ENCODE data around the gene PXDC1. TPM values are rescaled to one million over a fixed set of nuclear protein-coding genes. Genes with fewer than 3 reads are reported as not detected.
"Not testable (repeated sequence)": the region's sequence is repeated elsewhere in the genome, so short reads cannot be mapped to it uniquely, and the experiment has no call there.

PXDC1 gene
- total RNA-seq, 1 donor from 2014 or later = 64.5 TPM

- no peaks in the 10 kb centered on the region for H3K27me3 ChIP-seq (ENCODE audit: control insufficient read depth, insufficient read depth, low read length)
- no peak overlapping the region for H3K4me3 ChIP-seq (ENCODE audit: low read depth, low read length)
- no peak for DNase-seq (ENCODE audit: low read depth)
- FAIRE-seq = no peak
- H3K36me3 ChIP-seq (ENCODE audit: control insufficient read depth, insufficient read depth, low read length) = peaks cover 27% of the 10 kb centered on the region
- no peak for TF ChIP-seq CTCF (IDR thresholded peaks at IDR 0.05; ENCODE audit: insufficient read depth, low read length, severe bottlenecking)
Measured at GRCh38 chr6:3723966-3724365, 27.5 kb downstream of the PXDC1 start.

GRCh38 chr6:3723251-3723650, 28.3 kb downstream of the PXDC1 start:
- Histone ChIP-seq H3K4me3 (ENCODE audit: low read depth, low read length) (no peak overlapping the region), H3K36me3 (ENCODE audit: control insufficient read depth, insufficient read depth, low read length) (peaks cover 26% of the 10 kb centered on the region), H3K27me3 (ENCODE audit: control insufficient read depth, insufficient read depth, low read length) (no peaks in the 10 kb centered on the region)
- FAIRE-seq (no peak), DNase-seq (ENCODE audit: low read depth) (no peak)
- TF ChIP-seq CTCF (IDR thresholded peaks at IDR 0.05; ENCODE audit: insufficient read depth, low read length, severe bottlenecking) = no peak

- no peak for TF ChIP-seq CTCF (IDR thresholded peaks at IDR 0.05; ENCODE audit: insufficient read depth, low read length, severe bottlenecking)
- no peaks in the 10 kb centered on the region for H3K27me3 ChIP-seq (ENCODE audit: control insufficient read depth, insufficient read depth, low read length)
- FAIRE-seq = no peak
- no peak for DNase-seq (ENCODE audit: low read depth)
- H3K36me3 ChIP-seq (ENCODE audit: control insufficient read depth, insufficient read depth, low read length) = peaks cover 25% of the 10 kb centered on the region
- H3K4me3 ChIP-seq (ENCODE audit: low read depth, low read length) = no peak overlapping the region
Measured at GRCh38 chr6:3722785-3723184, 28.7 kb downstream of the PXDC1 start.

GRCh38 chr6:3721810-3722621, 29.5 kb downstream of the PXDC1 start:
- DNase-seq (ENCODE audit: low read depth) (no peak), FAIRE-seq (no peak)
- H3K27me3 ChIP-seq (ENCODE audit: control insufficient read depth, insufficient read depth, low read length) = no peaks in the 10 kb centered on the region
- H3K36me3 ChIP-seq (ENCODE audit: control insufficient read depth, insufficient read depth, low read length) = peaks cover 22% of the 10 kb centered on the region
- no peak for TF ChIP-seq CTCF (IDR thresholded peaks at IDR 0.05; ENCODE audit: insufficient read depth, low read length, severe bottlenecking)
- no peak overlapping the region for H3K4me3 ChIP-seq (ENCODE audit: low read depth, low read length)

- DNase-seq (ENCODE audit: low read depth); FAIRE-seq; H3K27me3 ChIP-seq (ENCODE audit: control insufficient read depth, insufficient read depth, low read length); H3K4me3 ChIP-seq (ENCODE audit: low read depth, low read length): not testable (repeated sequence)
- peaks cover 17% of the 10 kb centered on the region for H3K36me3 ChIP-seq (ENCODE audit: control insufficient read depth, insufficient read depth, low read length)
Measured at GRCh38 chr6:3720770-3721169, 30.7 kb downstream of the PXDC1 start.

GRCh38 chr6:3719462-3720308, 31.8 kb downstream of the PXDC1 start:
- peaks cover 11% of the 10 kb centered on the region for H3K36me3 ChIP-seq (ENCODE audit: control insufficient read depth, insufficient read depth, low read length)
- FAIRE-seq (peak; percentile 55), DNase-seq (ENCODE audit: low read depth) (peak; percentile 15)

More at GRCh38 chr6:3719462-3720308, 31.8 kb downstream of the PXDC1 start:
- TF ChIP-seq CTCF (IDR thresholded peaks at IDR 0.05; ENCODE audit: insufficient read depth, low read length, severe bottlenecking) = no peak
- Histone ChIP-seq H3K27me3 (ENCODE audit: control insufficient read depth, insufficient read depth, low read length) (no peaks in the 10 kb centered on the region), H3K4me3 (ENCODE audit: low read depth, low read length) (peak overlapping the region; percentile 23)
